Effector memory CD4-positive, alpha-beta T cell (primary cell): ENCODE results near the gene ZFHX3.
"Not testable (repeated sequence)": the region's sequence is repeated elsewhere in the genome, so short reads cannot be mapped to it uniquely, and the experiment has no call there.

Source experiments
- DNase-seq, 3 donors: peaks; one replicate each; pipeline ENCODE4 v3.0.0-alpha.2; 2020
- H3K27ac ChIP-seq: 2 replicates; pipeline ENCODE4 v1.7.0; 2013; ENCODE audit warnings: mild to moderate bottlenecking, low read length, moderate library complexity; ENCODE audit not compliant: insufficient read depth, poor library complexity, severe bottlenecking
- H3K27me3 ChIP-seq: replicated peaks from 2 replicates; pipeline ENCODE4 v1.7.0; 2013; ENCODE audit warnings: mild to moderate bottlenecking, low read length; ENCODE audit not compliant: insufficient read depth, control insufficient read depth, poor library complexity, severe bottlenecking
- H3K36me3 ChIP-seq: 2 replicates; pipeline ENCODE4 v1.7.0; 2013; ENCODE audit warnings: mild to moderate bottlenecking, low read length, moderate library complexity; ENCODE audit not compliant: control insufficient read depth, insufficient read depth
- H3K4me1 ChIP-seq: 2 replicates; pipeline ENCODE4 v1.7.0; 2013; ENCODE audit warnings: low read length, mild to moderate bottlenecking; ENCODE audit not compliant: control insufficient read depth, insufficient read depth, poor library complexity, severe bottlenecking
- H3K4me3 ChIP-seq: 2 replicates; pipeline ENCODE4 v1.7.0; 2013; ENCODE audit warnings: low read length, low read depth, mild to moderate bottlenecking; ENCODE audit not compliant: insufficient read depth, poor library complexity, severe bottlenecking
- H3K9me3 ChIP-seq: 2 replicates; pipeline ENCODE4 v1.7.0; 2013; ENCODE audit warnings: mild to moderate bottlenecking, low read length, moderate library complexity; ENCODE audit not compliant: control insufficient read depth

The ZFHX3 gene

GRCh38 chr16:73086108-73086507 lies 38.2 kb upstream of the ZFHX3 start:
- no peak for DNase-seq
- H3K27ac ChIP-seq, result no peak overlapping the region
- no peaks in the 10 kb centered on the region for H3K36me3 ChIP-seq
- H3K4me3 ChIP-seq, result no peak overlapping the region
- no peaks in the 10 kb centered on the region for H3K27me3 ChIP-seq
- no peaks in the 10 kb centered on the region for H3K9me3 ChIP-seq
- H3K4me1 ChIP-seq, result no peaks in the 10 kb centered on the region

- Histone ChIP-seq H3K4me3 (no peak overlapping the region), H3K27ac (no peak overlapping the region), H3K36me3 (no peaks in the 10 kb centered on the region), H3K4me1 (no peaks in the 10 kb centered on the region), H3K27me3 (no peaks in the 10 kb centered on the region), H3K9me3 (no peaks in the 10 kb centered on the region)
- DNase-seq, result no peak
Observed at GRCh38 chr16:73083271-73083670, 35.3 kb upstream of the ZFHX3 start.

- not testable (repeated sequence) for H3K4me1 ChIP-seq, H3K4me3 ChIP-seq, DNase-seq, H3K9me3 ChIP-seq, H3K36me3 ChIP-seq, H3K27me3 ChIP-seq, H3K27ac ChIP-seq
Observed at GRCh38 chr16:73082634-73083051, 34.7 kb upstream of the ZFHX3 start.

- no peak for DNase-seq
- no peak overlapping the region for H3K27ac ChIP-seq
- no peaks in the 10 kb centered on the region for H3K36me3 ChIP-seq
- H3K27me3 ChIP-seq, result no peaks in the 10 kb centered on the region
- no peaks in the 10 kb centered on the region for H3K9me3 ChIP-seq
- H3K4me1 ChIP-seq, result no peaks in the 10 kb centered on the region
- H3K4me3 ChIP-seq, result no peak overlapping the region
Observed at GRCh38 chr16:73080931-73081330, 33.0 kb upstream of the ZFHX3 start.

- H3K4me3 ChIP-seq, result no peak overlapping the region
- no peaks in the 10 kb centered on the region for H3K4me1 ChIP-seq
- no peak for DNase-seq
- H3K36me3 ChIP-seq, result no peaks in the 10 kb centered on the region
- H3K27ac ChIP-seq, result no peak overlapping the region
- H3K27me3 ChIP-seq, result no peaks in the 10 kb centered on the region
- H3K9me3 ChIP-seq, result no peaks in the 10 kb centered on the region
Observed at GRCh38 chr16:73076324-73076810, 28.4 kb upstream of the ZFHX3 start.

GRCh38 chr16:73074382-73074781 lies 26.5 kb upstream of the ZFHX3 start:
- Histone ChIP-seq H3K27me3 (no peaks in the 10 kb centered on the region), H3K9me3 (no peaks in the 10 kb centered on the region), H3K36me3 (no peaks in the 10 kb centered on the region), H3K4me3 (no peak overlapping the region), H3K4me1 (no peaks in the 10 kb centered on the region), H3K27ac (no peak overlapping the region)
- no peak for DNase-seq

- not testable (repeated sequence) for DNase-seq, H3K9me3 ChIP-seq, H3K4me1 ChIP-seq, H3K4me3 ChIP-seq, H3K27ac ChIP-seq, H3K36me3 ChIP-seq, H3K27me3 ChIP-seq
Observed at GRCh38 chr16:73072051-73072450, 24.1 kb upstream of the ZFHX3 start.

GRCh38 chr16:73071131-73071940 lies 23.4 kb upstream of the ZFHX3 start:
- no peaks in the 10 kb centered on the region for H3K4me1 ChIP-seq
- DNase-seq, result no peak
- H3K4me3 ChIP-seq, result no peak overlapping the region

GRCh38 chr16:73069581-73070262 lies 21.8 kb upstream of the ZFHX3 start:
- H3K27me3 ChIP-seq, result no peaks in the 10 kb centered on the region
- no peaks in the 10 kb centered on the region for H3K9me3 ChIP-seq
- no peak for DNase-seq
- H3K36me3 ChIP-seq, result no peaks in the 10 kb centered on the region
- H3K4me1 ChIP-seq, result no peaks in the 10 kb centered on the region
- H3K4me3 ChIP-seq, result no peak overlapping the region
- H3K27ac ChIP-seq, result no peak overlapping the region

More at GRCh38 chr16:73071131-73071940, 23.4 kb upstream of the ZFHX3 start:
- H3K27ac ChIP-seq, result no peak overlapping the region
- no peaks in the 10 kb centered on the region for H3K27me3 ChIP-seq
- no peaks in the 10 kb centered on the region for H3K9me3 ChIP-seq
- H3K36me3 ChIP-seq, result no peaks in the 10 kb centered on the region
